ENCODE measurements around the gene CLK3. TPM values are rescaled to one million over a fixed set of nuclear protein-coding genes. Genes with fewer than 3 reads are reported as not detected.

CLK3 gene
- 100 to 1,000 TPM in 4 of 5 donors, 10 to 100 TPM in 1; 50.1 to 226 (median 120) TPM for total RNA-seq
- polyA plus RNA-seq = 10 to 100 TPM; 47.6 to 71.5 (median 57.1) TPM
- long read RNA-seq, donor 1, partial matches to known transcripts = 0 of 4 reads
- long read RNA-seq, donor 1, other reads (novel, unspliced or antisense) = 0 of 4 reads
- long read RNA-seq, donor 2, transcript CLK3-202 (13 exons, 2,621 nt) = major isoform, 5 of 7 reads
- long read RNA-seq, donor 2, partial matches to known transcripts = 0 of 7 reads
- long read RNA-seq, donor 2, other reads (novel, unspliced or antisense) = 0 of 7 reads
- long read RNA-seq, donor 3, transcript CLK3-202 (13 exons, 2,621 nt) = major isoform, 5 of 9 reads
- long read RNA-seq, donor 3, partial matches to known transcripts = 0 of 9 reads
- long read RNA-seq, donor 3, other reads (novel, unspliced or antisense) = 0 of 9 reads
- long read RNA-seq, donor 4 = 0 reads
- long read RNA-seq, donor 5, transcript CLK3-202 (13 exons, 2,621 nt) = major isoform, 7 of 10 reads
- long read RNA-seq, donor 5, partial matches to known transcripts = 0 of 10 reads
- long read RNA-seq, donor 5, other reads (novel, unspliced or antisense) = 0 of 10 reads
- long read RNA-seq, donor 6, transcript CLK3-222 (1 exons, 958 nt) = major isoform, 8 of 53 reads
- long read RNA-seq, donor 6, transcript CLK3-202 (13 exons, 2,621 nt) = minor isoform, 7 of 53 reads
- long read RNA-seq, donor 6, partial matches to known transcripts = 26 of 53 reads
- long read RNA-seq, donor 6, other reads (novel, unspliced or antisense) = 10 of 53 reads
- long read RNA-seq, donor 7, transcript CLK3-202 (13 exons, 2,621 nt) = major isoform, 7 of 10 reads
- long read RNA-seq, donor 7, partial matches to known transcripts = 0 of 10 reads
- long read RNA-seq, donor 7, other reads (novel, unspliced or antisense) = 0 of 10 reads
- long read RNA-seq, donor 8, transcript CLK3-202 (13 exons, 2,621 nt) = major isoform, 5 of 7 reads
- long read RNA-seq, donor 8, partial matches to known transcripts = 0 of 7 reads
- long read RNA-seq, donor 8, other reads (novel, unspliced or antisense) = 0 of 7 reads
- long read RNA-seq, donor 9, partial matches to known transcripts = 6 of 10 reads
- long read RNA-seq, donor 9, other reads (novel, unspliced or antisense) = 0 of 10 reads
- long read RNA-seq, donor 10, partial matches to known transcripts = 0 of 1 reads
- long read RNA-seq, donor 10, other reads (novel, unspliced or antisense) = 0 of 1 reads

DNA sequence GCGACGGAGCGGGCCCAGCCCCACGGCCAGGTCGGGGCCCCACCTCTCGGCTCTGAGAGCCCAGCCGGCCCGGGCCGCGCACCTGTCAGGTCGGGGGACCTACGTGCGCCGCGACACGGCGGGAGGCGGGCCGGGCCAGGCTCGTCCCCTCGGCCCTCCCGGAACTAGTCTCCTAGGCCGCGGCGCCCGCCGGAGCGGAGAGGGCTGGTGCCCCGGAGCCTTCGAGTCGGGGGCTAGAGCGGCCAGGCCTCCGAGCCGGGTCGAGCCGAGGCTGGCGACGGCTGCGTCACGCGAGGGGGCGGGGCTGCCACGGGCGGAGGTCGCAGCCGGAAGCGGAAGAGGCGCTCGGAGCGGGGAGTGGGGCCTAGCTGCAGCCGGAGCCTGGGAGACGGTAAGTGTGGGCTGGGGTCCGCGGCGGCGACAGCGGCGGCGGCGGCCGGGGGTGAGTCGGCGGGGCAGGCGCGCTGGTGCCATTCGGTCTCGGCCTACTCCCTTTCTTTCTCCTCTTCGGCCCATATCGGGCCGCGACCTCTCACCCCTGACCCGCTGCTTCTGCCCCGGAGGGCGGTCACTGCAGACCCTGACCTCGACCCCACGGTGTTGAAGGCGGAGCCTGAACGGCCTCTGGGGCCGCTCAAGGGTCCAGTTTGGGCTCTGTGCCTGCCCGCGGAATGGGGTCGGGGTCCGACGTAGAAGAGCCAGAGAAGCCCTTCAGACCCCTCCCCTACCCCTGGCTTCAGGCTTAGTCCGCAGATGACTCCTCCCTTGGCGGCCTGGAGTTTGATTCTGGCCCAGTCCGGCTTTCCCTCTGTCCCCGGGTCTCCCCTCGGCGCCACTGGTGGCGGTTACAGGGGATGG is at the start of gene CLK3:
TSS of gene CLK3 (plus strand) at position 329 of the 858 bp plus-strand sequence. CDS start 3,361 bp downstream, outside the sequence.
- TF ChIP-seq POLR2A (IDR thresholded peaks at IDR 0.05) (no peak), EP300 (IDR thresholded peaks at IDR 0.05) (no peak), POLR2AphosphoS5 (IDR thresholded peaks at IDR 0.05) (peak; percentile 86 to 96 (median 89))
- TF ChIP-seq, protein P1, sequence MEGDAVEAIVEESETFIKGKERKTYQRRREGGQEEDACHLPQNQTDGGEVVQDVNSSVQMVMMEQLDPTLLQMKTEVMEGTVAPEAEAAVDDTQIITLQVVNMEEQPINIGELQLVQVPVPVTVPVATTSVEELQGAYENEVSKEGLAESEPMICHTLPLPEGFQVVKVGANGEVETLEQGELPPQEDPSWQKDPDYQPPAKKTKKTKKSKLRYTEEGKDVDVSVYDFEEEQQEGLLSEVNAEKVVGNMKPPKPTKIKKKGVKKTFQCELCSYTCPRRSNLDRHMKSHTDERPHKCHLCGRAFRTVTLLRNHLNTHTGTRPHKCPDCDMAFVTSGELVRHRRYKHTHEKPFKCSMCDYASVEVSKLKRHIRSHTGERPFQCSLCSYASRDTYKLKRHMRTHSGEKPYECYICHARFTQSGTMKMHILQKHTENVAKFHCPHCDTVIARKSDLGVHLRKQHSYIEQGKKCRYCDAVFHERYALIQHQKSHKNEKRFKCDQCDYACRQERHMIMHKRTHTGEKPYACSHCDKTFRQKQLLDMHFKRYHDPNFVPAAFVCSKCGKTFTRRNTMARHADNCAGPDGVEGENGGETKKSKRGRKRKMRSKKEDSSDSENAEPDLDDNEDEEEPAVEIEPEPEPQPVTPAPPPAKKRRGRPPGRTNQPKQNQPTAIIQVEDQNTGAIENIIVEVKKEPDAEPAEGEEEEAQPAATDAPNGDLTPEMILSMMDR (IDR thresholded peaks at IDR 0.05) = no peak
- intact Hi-C loops (cut with DNase I; ENCODE audit: low total_unique reads) = no loop called here
- peak within 1 kb of the TSS; percentile 82 to 93 (median 91) for H3K4me3 ChIP-seq
- peaks cover 29 to 56% (median 54%) of the 10 kb centered on the region in 4 donors for H3K4me1 ChIP-seq
- H3K27me3 ChIP-seq = no peaks in the 10 kb centered on the region
- H3K9me3 ChIP-seq = no peaks in the 10 kb centered on the region
- DNase-seq = peak; percentile 98 to 99
- peak within 1 kb of the TSS; percentile 95 to 99 (median 97) for H3K27ac ChIP-seq
- peaks cover 18 to 26% (median 22%) of the 10 kb centered on the region in 4 donors for H3K36me3 ChIP-seq
- WGBS, 5 donors = 0 to 1% (median 0%) methylated on average over 15 to 91 of the region's 91 CpGs

DNA sequence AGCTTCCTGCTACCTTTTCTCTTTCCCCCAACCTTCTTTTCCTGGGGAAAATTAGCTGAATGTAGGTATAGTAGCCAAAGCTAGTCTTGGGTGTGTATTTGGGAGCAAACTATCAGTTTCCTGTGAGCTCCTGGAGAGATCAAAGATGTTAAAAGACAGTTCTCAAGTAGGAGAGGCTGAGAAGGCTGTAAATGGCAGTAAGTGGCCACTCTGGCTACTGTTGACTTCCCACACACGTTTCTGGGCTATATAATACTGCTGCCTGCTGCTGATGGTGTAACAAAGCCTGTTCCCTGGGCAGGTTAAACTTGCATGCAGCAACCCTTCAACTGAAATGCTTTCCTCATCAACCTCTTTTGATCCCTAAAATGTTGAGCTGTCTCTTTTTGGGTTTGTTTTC is 47.0 kb upstream of the CLK3 start:
- Histone ChIP-seq H3K4me3 (no peak overlapping the region), H3K27ac (no peak overlapping the region), H3K9me3 (no peaks in the 10 kb centered on the region), H3K27me3 (no peaks in the 10 kb centered on the region), H3K4me1 (peaks cover 0 to 15% (median 5%) of the 10 kb centered on the region in 4 donors), H3K36me3 (peaks cover 12 to 40% (median 29%) of the 10 kb centered on the region in 4 donors)
- DNase-seq = no peak
- intact Hi-C loops (cut with DNase I; ENCODE audit: low total_unique reads) = no loop called here
- TF ChIP-seq, protein P1 (IDR thresholded peaks at IDR 0.05) = no peak
- TF ChIP-seq POLR2A (IDR thresholded peaks at IDR 0.05) = no peak
- WGBS, 5 donors = 42 to 79% (median 61%) methylated on average over 1 of the region's 1 CpG

DNA sequence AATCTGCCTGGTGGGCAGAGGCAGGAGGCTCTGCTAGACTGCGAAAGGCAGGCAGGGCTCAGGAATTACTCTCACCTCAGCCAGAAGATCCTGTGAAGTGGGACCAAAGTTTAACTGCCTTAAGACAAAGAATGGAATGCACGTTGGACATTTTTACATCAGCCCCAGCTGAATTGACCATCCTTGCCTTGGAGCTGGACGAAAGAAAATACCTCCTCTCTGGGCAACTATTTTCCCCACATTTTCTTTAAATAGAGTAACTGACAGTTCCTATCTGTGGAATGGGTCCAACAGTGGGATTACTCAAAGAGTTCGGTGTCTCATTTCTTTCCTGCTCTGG is 45.9 kb upstream of the CLK3 start:
- intact Hi-C loops (cut with DNase I; ENCODE audit: low total_unique reads) = no loop called here
- Histone ChIP-seq H3K9me3 (no peaks in the 10 kb centered on the region), H3K27ac (peak overlapping the region in 1 of 5 donors; percentile 58), H3K4me3 (no peak overlapping the region), H3K4me1 (peaks cover 0 to 15% (median 5%) of the 10 kb centered on the region in 4 donors), H3K36me3 (peaks cover 20 to 48% (median 36%) of the 10 kb centered on the region in 4 donors), H3K27me3 (no peaks in the 10 kb centered on the region)
- DNase-seq = no peak
- TF ChIP-seq POLR2AphosphoS5 (IDR thresholded peaks at IDR 0.05) (no peak), EP300 (IDR thresholded peaks at IDR 0.05) (no peak), POLR2A (IDR thresholded peaks at IDR 0.05) (no peak)
- TF ChIP-seq, protein P1 (IDR thresholded peaks at IDR 0.05) = no peak
- WGBS, 5 donors = 80 to 92% (median 86%) methylated on average over 4 of the region's 4 CpGs
